Measurements from ENCODE around the gene DAZAP2.

DNA sequence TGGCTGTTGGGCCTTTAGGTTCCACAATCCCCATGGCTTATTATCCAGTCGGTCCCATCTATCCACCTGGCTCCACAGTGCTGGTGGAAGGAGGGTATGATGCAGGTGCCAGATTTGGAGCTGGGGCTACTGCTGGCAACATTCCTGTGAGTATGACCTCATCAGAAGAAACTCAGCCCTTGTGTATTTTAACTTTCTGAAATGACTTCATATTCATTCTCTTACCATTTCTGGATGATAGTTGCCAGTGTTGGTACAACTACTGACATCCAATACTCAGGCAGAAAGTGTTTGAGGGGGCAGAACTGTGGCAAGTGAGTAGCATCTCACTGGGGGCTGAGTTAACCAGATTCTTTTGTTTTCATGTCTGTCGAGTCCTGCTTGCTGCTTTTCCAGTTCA lies 2.3 kb downstream of the DAZAP2 start:
- TF ChIP-seq POLR2AphosphoS5 (IDR thresholded peaks at IDR 0.05; ENCODE audit: low read depth) (no peak), EZH2 (IDR thresholded peaks at IDR 0.05; ENCODE audit: low read depth, unreplicated experiment) (no peak)
- TF ChIP-seq, protein P1, sequence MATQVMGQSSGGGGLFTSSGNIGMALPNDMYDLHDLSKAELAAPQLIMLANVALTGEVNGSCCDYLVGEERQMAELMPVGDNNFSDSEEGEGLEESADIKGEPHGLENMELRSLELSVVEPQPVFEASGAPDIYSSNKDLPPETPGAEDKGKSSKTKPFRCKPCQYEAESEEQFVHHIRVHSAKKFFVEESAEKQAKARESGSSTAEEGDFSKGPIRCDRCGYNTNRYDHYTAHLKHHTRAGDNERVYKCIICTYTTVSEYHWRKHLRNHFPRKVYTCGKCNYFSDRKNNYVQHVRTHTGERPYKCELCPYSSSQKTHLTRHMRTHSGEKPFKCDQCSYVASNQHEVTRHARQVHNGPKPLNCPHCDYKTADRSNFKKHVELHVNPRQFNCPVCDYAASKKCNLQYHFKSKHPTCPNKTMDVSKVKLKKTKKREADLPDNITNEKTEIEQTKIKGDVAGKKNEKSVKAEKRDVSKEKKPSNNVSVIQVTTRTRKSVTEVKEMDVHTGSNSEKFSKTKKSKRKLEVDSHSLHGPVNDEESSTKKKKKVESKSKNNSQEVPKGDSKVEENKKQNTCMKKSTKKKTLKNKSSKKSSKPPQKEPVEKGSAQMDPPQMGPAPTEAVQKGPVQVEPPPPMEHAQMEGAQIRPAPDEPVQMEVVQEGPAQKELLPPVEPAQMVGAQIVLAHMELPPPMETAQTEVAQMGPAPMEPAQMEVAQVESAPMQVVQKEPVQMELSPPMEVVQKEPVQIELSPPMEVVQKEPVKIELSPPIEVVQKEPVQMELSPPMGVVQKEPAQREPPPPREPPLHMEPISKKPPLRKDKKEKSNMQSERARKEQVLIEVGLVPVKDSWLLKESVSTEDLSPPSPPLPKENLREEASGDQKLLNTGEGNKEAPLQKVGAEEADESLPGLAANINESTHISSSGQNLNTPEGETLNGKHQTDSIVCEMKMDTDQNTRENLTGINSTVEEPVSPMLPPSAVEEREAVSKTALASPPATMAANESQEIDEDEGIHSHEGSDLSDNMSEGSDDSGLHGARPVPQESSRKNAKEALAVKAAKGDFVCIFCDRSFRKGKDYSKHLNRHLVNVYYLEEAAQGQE (IDR thresholded peaks at IDR 0.05; ENCODE audit: unreplicated experiment) = no peak
- TF ChIP-seq, protein P2, sequence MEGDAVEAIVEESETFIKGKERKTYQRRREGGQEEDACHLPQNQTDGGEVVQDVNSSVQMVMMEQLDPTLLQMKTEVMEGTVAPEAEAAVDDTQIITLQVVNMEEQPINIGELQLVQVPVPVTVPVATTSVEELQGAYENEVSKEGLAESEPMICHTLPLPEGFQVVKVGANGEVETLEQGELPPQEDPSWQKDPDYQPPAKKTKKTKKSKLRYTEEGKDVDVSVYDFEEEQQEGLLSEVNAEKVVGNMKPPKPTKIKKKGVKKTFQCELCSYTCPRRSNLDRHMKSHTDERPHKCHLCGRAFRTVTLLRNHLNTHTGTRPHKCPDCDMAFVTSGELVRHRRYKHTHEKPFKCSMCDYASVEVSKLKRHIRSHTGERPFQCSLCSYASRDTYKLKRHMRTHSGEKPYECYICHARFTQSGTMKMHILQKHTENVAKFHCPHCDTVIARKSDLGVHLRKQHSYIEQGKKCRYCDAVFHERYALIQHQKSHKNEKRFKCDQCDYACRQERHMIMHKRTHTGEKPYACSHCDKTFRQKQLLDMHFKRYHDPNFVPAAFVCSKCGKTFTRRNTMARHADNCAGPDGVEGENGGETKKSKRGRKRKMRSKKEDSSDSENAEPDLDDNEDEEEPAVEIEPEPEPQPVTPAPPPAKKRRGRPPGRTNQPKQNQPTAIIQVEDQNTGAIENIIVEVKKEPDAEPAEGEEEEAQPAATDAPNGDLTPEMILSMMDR (conservative IDR thresholded peaks at IDR 0.05; ENCODE audit: low read depth in 2 of 2) = no peak
